Nephron (organoid): ENCODE measurements around the gene SRRM3.

Source experiments
- H3K27ac Mint-ChIP-seq, 3 experiments: 2 replicates each; pipeline ENCODE4 v1.8.0; 2020; ENCODE audit warnings: mixed read lengths in 3 of 3, mild to moderate bottlenecking in 2 of 3, moderate library complexity in 1 of 3
- H3K27me3 Mint-ChIP-seq: 2 replicates; pipeline ENCODE4 v1.8.0; 2021; ENCODE audit warnings: low read depth, mild to moderate bottlenecking, moderate library complexity, mixed read lengths
- H3K36me3 Mint-ChIP-seq: 2 replicates; pipeline ENCODE4 v1.8.0; 2020; ENCODE audit warnings: low read depth, mixed read lengths
- H3K4me1 Mint-ChIP-seq: 2 replicates; pipeline ENCODE4 v1.8.0; 2020; ENCODE audit warnings: mixed read lengths
- H3K4me3 Mint-ChIP-seq, 3 experiments: 2 replicates each; pipeline ENCODE4 v1.8.0; 2020; ENCODE audit warnings: mild to moderate bottlenecking in 3 of 3, mixed read lengths in 3 of 3, moderate library complexity in 2 of 3
- H3K9me3 Mint-ChIP-seq: 2 replicates; pipeline ENCODE4 v1.8.0; 2020; ENCODE audit warnings: mixed read lengths
- CTCF ChIP-seq, 3 experiments: fragments of 200-600 bp; sonication (generic); IDR thresholded peaks; one replicate each; pipeline ENCODE4 v1.5.0; 2021; ENCODE audit warnings: antibody characterized with exemption in 3 of 3; ENCODE audit not compliant: unreplicated experiment in 3 of 3

The SRRM3 gene

GRCh38 chr7:76193466-76193865 is 8.2 kb upstream of the SRRM3 start:
- Mint-ChIP-seq H3K9me3 (no peaks in the 10 kb centered on the region), H3K4me1 (no peaks in the 10 kb centered on the region), H3K27me3 (peaks cover 8% of the 10 kb centered on the region), H3K36me3 (no peaks in the 10 kb centered on the region), H3K4me3 (no peak overlapping the region), H3K27ac (peak overlapping the region in 1 of 3 experiments; percentile 62)
- TF ChIP-seq CTCF (IDR thresholded peaks at IDR 0.05; ENCODE audit: unreplicated experiment in 3 of 3), result no peak

GRCh38 chr7:76193883-76194282 is 7.8 kb upstream of the SRRM3 start:
- peak overlapping the region in 1 of 3 experiments; percentile 62 for H3K27ac Mint-ChIP-seq
- H3K9me3 Mint-ChIP-seq, result no peaks in the 10 kb centered on the region
- H3K4me1 Mint-ChIP-seq, result no peaks in the 10 kb centered on the region
- H3K36me3 Mint-ChIP-seq, result no peaks in the 10 kb centered on the region
- peaks cover 8% of the 10 kb centered on the region for H3K27me3 Mint-ChIP-seq
- H3K4me3 Mint-ChIP-seq, result peak overlapping the region in 2 of 3 experiments; percentile 6 to 10
- no peak for TF ChIP-seq CTCF (IDR thresholded peaks at IDR 0.05; ENCODE audit: unreplicated experiment in 3 of 3)

- Mint-ChIP-seq H3K27me3 (peaks cover 11% of the 10 kb centered on the region), H3K9me3 (no peaks in the 10 kb centered on the region), H3K36me3 (no peaks in the 10 kb centered on the region), H3K27ac (no peak overlapping the region), H3K4me1 (no peaks in the 10 kb centered on the region), H3K4me3 (no peak overlapping the region)
- TF ChIP-seq CTCF (IDR thresholded peaks at IDR 0.05; ENCODE audit: unreplicated experiment in 3 of 3), result no peak
Observed at GRCh38 chr7:76196786-76197185, 4.9 kb upstream of the SRRM3 start.

GRCh38 chr7:76198202-76198601 is 3.5 kb upstream of the SRRM3 start:
- Mint-ChIP-seq H3K9me3 (no peaks in the 10 kb centered on the region), H3K4me1 (no peaks in the 10 kb centered on the region), H3K27ac (no peak overlapping the region), H3K36me3 (no peaks in the 10 kb centered on the region), H3K27me3 (peaks cover 16% of the 10 kb centered on the region), H3K4me3 (no peak overlapping the region)
- no peak for TF ChIP-seq CTCF (IDR thresholded peaks at IDR 0.05; ENCODE audit: unreplicated experiment in 3 of 3)

- no peak for TF ChIP-seq CTCF (IDR thresholded peaks at IDR 0.05; ENCODE audit: unreplicated experiment in 3 of 3)
- Mint-ChIP-seq H3K4me3 (no peak overlapping the region), H3K9me3 (no peaks in the 10 kb centered on the region), H3K27me3 (peaks cover 29% of the 10 kb centered on the region), H3K4me1 (no peaks in the 10 kb centered on the region), H3K27ac (no peak overlapping the region), H3K36me3 (no peaks in the 10 kb centered on the region)
Observed at GRCh38 chr7:76202666-76203030, 952 bp downstream of the SRRM3 start.

GRCh38 chr7:76204147-76204546 is 2.5 kb downstream of the SRRM3 start:
- peak overlapping the region in 1 of 3 experiments; percentile 7 for H3K4me3 Mint-ChIP-seq
- H3K9me3 Mint-ChIP-seq, result no peaks in the 10 kb centered on the region
- H3K27ac Mint-ChIP-seq, result no peak overlapping the region
- H3K27me3 Mint-ChIP-seq, result peaks cover 39% of the 10 kb centered on the region
- no peak for TF ChIP-seq CTCF (IDR thresholded peaks at IDR 0.05; ENCODE audit: unreplicated experiment in 3 of 3)
- no peaks in the 10 kb centered on the region for H3K4me1 Mint-ChIP-seq
- no peaks in the 10 kb centered on the region for H3K36me3 Mint-ChIP-seq
